ENCODE measurements around the gene PPP1R16B.

Gene PPP1R16B

GRCh38 chr20:38870733-38871559 is 65.4 kb downstream of the PPP1R16B start:
- H3K79me2 ChIP-seq (ENCODE audit: insufficient read depth, low read length), result peaks cover 53% of the 10 kb centered on the region
- H3K9ac ChIP-seq (ENCODE audit: low read length), result peak overlapping the region; percentile 45
- H3K9me3 ChIP-seq (ENCODE audit: insufficient read depth, low read length), result no peaks in the 10 kb centered on the region
- peak overlapping the region; percentile 99 for H3K27ac ChIP-seq (ENCODE audit: low read depth, low read length)
- no peak overlapping the region for H3K4me3 ChIP-seq (ENCODE audit: insufficient read depth, low read length, poor library complexity, severe bottlenecking)
- TF ChIP-seq CTCF (IDR thresholded peaks at IDR 0.05; ENCODE audit: insufficient read depth, low read length, poor library complexity, severe bottlenecking), result no peak
- TF ChIP-seq EZH2phosphoT487 (conservative IDR thresholded peaks at IDR 0.05; ENCODE audit: low read length), result no peak
- no peaks in the 10 kb centered on the region for H3K36me3 ChIP-seq (ENCODE audit: low read length)
- H3K9me2 ChIP-seq (replicated peaks; ENCODE audit: insufficient read depth, low read length), result no peaks in the 10 kb centered on the region
- H4K20me1 ChIP-seq (ENCODE audit: low read depth, low read length), result no peaks in the 10 kb centered on the region
- H3K4me2 ChIP-seq (ENCODE audit: low read depth, low read length, poor library complexity, severe bottlenecking), result peak overlapping the region; percentile 46
- peaks cover 67% of the 10 kb centered on the region for H3F3A ChIP-seq (ENCODE audit: insufficient read depth)
- H3K27me3 ChIP-seq (ENCODE audit: low read length), result no peaks in the 10 kb centered on the region
- H2AFZ ChIP-seq (ENCODE audit: low read depth, low read length, severe bottlenecking), result no peak overlapping the region

DNA sequence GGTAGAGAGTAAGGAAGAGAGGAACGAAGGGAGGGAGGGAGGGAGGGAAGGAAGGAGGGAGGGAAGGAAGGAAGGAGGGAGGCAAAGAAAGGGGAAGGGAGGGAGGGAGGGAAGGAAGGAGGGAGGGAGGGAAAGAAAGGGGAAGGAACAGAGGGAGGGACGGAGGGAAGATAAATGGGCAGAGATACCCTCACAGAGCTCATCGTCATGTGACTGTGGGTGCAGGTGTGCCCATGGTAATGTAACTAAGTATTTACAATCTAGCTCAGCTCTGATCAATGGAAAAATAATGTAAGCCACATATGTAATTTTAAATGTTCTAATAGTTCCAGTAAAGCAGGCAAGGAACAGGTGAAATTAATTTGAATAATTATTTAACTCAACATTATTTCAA is 66.1 kb downstream of the PPP1R16B start:
- Histone ChIP-seq H3K36me3 (ENCODE audit: low read length) (no peaks in the 10 kb centered on the region), H4K20me1 (ENCODE audit: low read depth, low read length) (no peaks in the 10 kb centered on the region), H3K4me3 (ENCODE audit: insufficient read depth, low read length, poor library complexity, severe bottlenecking) (no peak overlapping the region), H3K9ac (ENCODE audit: low read length) (peak overlapping the region; percentile 63), H2AFZ (ENCODE audit: low read depth, low read length, severe bottlenecking) (no peak overlapping the region), H3K79me2 (ENCODE audit: insufficient read depth, low read length) (peaks cover 55% of the 10 kb centered on the region), H3K9me3 (ENCODE audit: insufficient read depth, low read length) (no peaks in the 10 kb centered on the region), H3K4me2 (ENCODE audit: low read depth, low read length, poor library complexity, severe bottlenecking) (peak overlapping the region; percentile 64), H3K27ac (ENCODE audit: low read depth, low read length) (peak overlapping the region; percentile 99), H3K9me2 (replicated peaks; ENCODE audit: insufficient read depth, low read length) (no peaks in the 10 kb centered on the region), H3K27me3 (ENCODE audit: low read length) (no peaks in the 10 kb centered on the region), H3F3A (ENCODE audit: insufficient read depth) (peaks cover 67% of the 10 kb centered on the region)
- TF ChIP-seq EZH2phosphoT487 (conservative IDR thresholded peaks at IDR 0.05; ENCODE audit: low read length), result no peak
- TF ChIP-seq CTCF (IDR thresholded peaks at IDR 0.05; ENCODE audit: insufficient read depth, low read length, poor library complexity, severe bottlenecking), result no peak

DNA sequence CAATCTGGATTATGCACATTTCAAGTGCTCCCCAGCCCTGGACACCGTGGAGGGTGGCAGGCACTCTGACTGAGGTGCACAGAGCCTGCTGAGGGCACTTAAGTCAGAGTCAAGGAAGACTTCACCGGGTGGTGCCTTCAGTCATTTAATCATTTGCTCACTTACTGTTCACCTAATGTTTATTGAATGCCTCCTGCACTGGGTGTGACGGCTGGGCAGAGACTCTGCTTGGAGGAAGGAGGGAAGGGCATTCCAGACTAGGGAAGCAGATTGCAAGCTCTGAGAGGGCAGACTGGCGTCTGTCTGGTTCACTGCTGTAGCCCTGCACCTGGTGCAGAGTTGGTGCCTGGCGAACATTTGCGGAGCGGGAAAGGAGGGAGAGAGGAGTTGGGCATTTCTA is 66.5 kb downstream of the PPP1R16B start:
- H3K27ac ChIP-seq (ENCODE audit: low read depth, low read length), result peak overlapping the region; percentile 99
- no peaks in the 10 kb centered on the region for H4K20me1 ChIP-seq (ENCODE audit: low read depth, low read length)
- peak overlapping the region; percentile 63 for H3K9ac ChIP-seq (ENCODE audit: low read length)
- no peaks in the 10 kb centered on the region for H3K9me2 ChIP-seq (replicated peaks; ENCODE audit: insufficient read depth, low read length)
- H2AFZ ChIP-seq (ENCODE audit: low read depth, low read length, severe bottlenecking), result no peak overlapping the region
- H3K36me3 ChIP-seq (ENCODE audit: low read length), result no peaks in the 10 kb centered on the region
- H3F3A ChIP-seq (ENCODE audit: insufficient read depth), result peaks cover 67% of the 10 kb centered on the region
- H3K79me2 ChIP-seq (ENCODE audit: insufficient read depth, low read length), result peaks cover 55% of the 10 kb centered on the region
- H3K4me3 ChIP-seq (ENCODE audit: insufficient read depth, low read length, poor library complexity, severe bottlenecking), result peak overlapping the region; percentile 6
- no peaks in the 10 kb centered on the region for H3K27me3 ChIP-seq (ENCODE audit: low read length)
- peak overlapping the region; percentile 64 for H3K4me2 ChIP-seq (ENCODE audit: low read depth, low read length, poor library complexity, severe bottlenecking)
- H3K9me3 ChIP-seq (ENCODE audit: insufficient read depth, low read length), result no peaks in the 10 kb centered on the region
- TF ChIP-seq CTCF (IDR thresholded peaks at IDR 0.05; ENCODE audit: insufficient read depth, low read length, poor library complexity, severe bottlenecking) (no peak), EZH2phosphoT487 (conservative IDR thresholded peaks at IDR 0.05; ENCODE audit: low read length) (no peak)

Measured in SU-DHL-6 (cell line).